GM21515 (cell line): Measurements from ENCODE around the gene RAB6B.

ENCODE experiments used
- ATAC-seq: cut with Tn5 transposase; IDR thresholded peaks from one replicate; pipeline ENCODE4 v1.9.1; 2021; ENCODE audit not compliant: unreplicated experiment

Gene RAB6B

GRCh38 chr3:133931084-133931483 is 35.4 kb upstream of the RAB6B start:
- no peak for ATAC-seq

GRCh38 chr3:133930341-133930933 is 34.8 kb upstream of the RAB6B start:
- ATAC-seq: no peak

- no peak for ATAC-seq
Observed at GRCh38 chr3:133928903-133929607, 33.4 kb upstream of the RAB6B start.

GRCh38 chr3:133928136-133928893 is 32.6 kb upstream of the RAB6B start:
- ATAC-seq: no peak

GRCh38 chr3:133927540-133928066 is 31.9 kb upstream of the RAB6B start:
- peak; percentile 70 for ATAC-seq

GRCh38 chr3:133926736-133927539 is 31.3 kb upstream of the RAB6B start:
- ATAC-seq: peak; percentile 6

GRCh38 chr3:133925960-133926735 is 30.5 kb upstream of the RAB6B start:
- ATAC-seq: no peak

- no peak for ATAC-seq
Observed at GRCh38 chr3:133924041-133924440, 28.4 kb upstream of the RAB6B start.

GRCh38 chr3:133921592-133921991 is 25.9 kb upstream of the RAB6B start:
- ATAC-seq: no peak

GRCh38 chr3:133917144-133917543 is 21.5 kb upstream of the RAB6B start:
- ATAC-seq: no peak

- no peak for ATAC-seq
Observed at GRCh38 chr3:133915685-133916658, 20.3 kb upstream of the RAB6B start.

GRCh38 chr3:133914839-133915600 is 19.3 kb upstream of the RAB6B start:
- no peak for ATAC-seq

- no peak for ATAC-seq
Observed at GRCh38 chr3:133910422-133910821, 14.7 kb upstream of the RAB6B start.

- ATAC-seq: no peak
Observed at GRCh38 chr3:133905376-133905775, 9.7 kb upstream of the RAB6B start.

- no peak for ATAC-seq
Observed at GRCh38 chr3:133901847-133902246, 6.2 kb upstream of the RAB6B start.

- no peak for ATAC-seq
Observed at GRCh38 chr3:133901083-133901482, 5.4 kb upstream of the RAB6B start.

- ATAC-seq: no peak
Observed at GRCh38 chr3:133899311-133899710, 3.6 kb upstream of the RAB6B start.

GRCh38 chr3:133897547-133897946 is 1.9 kb upstream of the RAB6B start:
- no peak for ATAC-seq
